K562 (cell line): ENCODE results near the gene ARSK. TPM values are rescaled to one million over a fixed set of nuclear protein-coding genes. Genes with fewer than 3 reads are reported as not detected.

Experiments
- CC2D1A ChIP-seq: fragments of 450-650 bp; IDR thresholded peaks from 2 replicates; pipeline ENCODE4 v1.6.1; 2017; ENCODE audit warnings: mild to moderate bottlenecking
- DMBX1 ChIP-seq: fragments of 250-450 bp; sonication (Bioruptor Pico); IDR thresholded peaks from 2 replicates; pipeline ENCODE4 v1.8.0; 2022; ENCODE audit warnings: inconsistent platforms, mild to moderate bottlenecking, moderate library complexity, borderline replicate concordance
- JUNB ChIP-seq: fragments of 450-650 bp; formaldehyde crosslinking; conservative IDR thresholded peaks from 2 replicates; pipeline ENCODE4 v1.4.0; 2020; ENCODE audit warnings: mild to moderate bottlenecking
- ZFP30 ChIP-seq: fragments of 250-450 bp; sonication (Bioruptor Pico); IDR thresholded peaks from 2 replicates; pipeline ENCODE4 v1.8.0; 2022; ENCODE audit warnings: moderate library complexity, mild to moderate bottlenecking, inconsistent platforms, borderline replicate concordance
- ZNF175 ChIP-seq: fragments of 200-800 bp; sonication (Bioruptor generic); IDR thresholded peaks from 2 replicates; pipeline ENCODE4 v1.6.1; 2016; ENCODE audit warnings: low read depth, mild to moderate bottlenecking, missing genetic modification characterization, missing compliant biosample characterization
- polyA plus RNA-seq, 8 experiments: library from polyadenylated mRNA; depleted of rRNA in 4 of 8; stranded (reverse) in 5 of 8; unstranded in 3 of 8; fragments of >200 nt; fragmentation: Nextera tagmentation in 2 of 8; fragmentation: Illumina TruSeq in 1 of 8; extraction: Ambion mirVana in 2 of 8; extraction: Trizol in 1 of 8; gene quantifications; 2 replicates each; pipeline versions ENCODE4 v1.2.1 to v1.2.3, GENCODE V29; 2011 to 2014; ENCODE audit warnings: inconsistent platforms in 1 of 8, missing spikeins in 1 of 8
- total RNA-seq, 7 experiments: library from RNA; depleted of rRNA in 6 of 7; stranded (reverse); fragments of >200 nt in 6 of 7; fragmentation: Illumina TruSeq in 2 of 7; extraction: Trizol in 2 of 7; gene quantifications; 2 replicates each; pipeline versions ENCODE4 v1.2.1 to v1.2.3, GENCODE V29; 2011 to 2021; ENCODE audit warnings: low replicate concordance in 1 of 7
- TF ChIP-seq, protein P1 (sequence below): fragments of 200-800 bp; sonication (Bioruptor generic); IDR thresholded peaks from 2 replicates; pipeline ENCODE4 v1.6.1; 2016; ENCODE audit warnings: missing genetic modification characterization, missing compliant biosample characterization
- TF ChIP-seq, protein P2 (sequence below): sonication (generic); formaldehyde crosslinking; IDR thresholded peaks from 2 replicates; pipeline ENCODE4 v1.8.1; 2022; ENCODE audit warnings: missing genetic modification reagents
- TF ChIP-seq, protein P3 (sequence below): fragments of 450-650 bp; IDR thresholded peaks from 2 replicates; pipeline ENCODE4 v1.6.1; 2016; ENCODE audit warnings: mild to moderate bottlenecking, moderate library complexity

Gene ARSK
- total and polyA plus RNA-seq, 9 of the 15 experiments (the other 6 are each of a cell fraction or from before 2014, with no cell fraction given), result 2.7 to 9.4 (median 7.1) TPM

DNA sequence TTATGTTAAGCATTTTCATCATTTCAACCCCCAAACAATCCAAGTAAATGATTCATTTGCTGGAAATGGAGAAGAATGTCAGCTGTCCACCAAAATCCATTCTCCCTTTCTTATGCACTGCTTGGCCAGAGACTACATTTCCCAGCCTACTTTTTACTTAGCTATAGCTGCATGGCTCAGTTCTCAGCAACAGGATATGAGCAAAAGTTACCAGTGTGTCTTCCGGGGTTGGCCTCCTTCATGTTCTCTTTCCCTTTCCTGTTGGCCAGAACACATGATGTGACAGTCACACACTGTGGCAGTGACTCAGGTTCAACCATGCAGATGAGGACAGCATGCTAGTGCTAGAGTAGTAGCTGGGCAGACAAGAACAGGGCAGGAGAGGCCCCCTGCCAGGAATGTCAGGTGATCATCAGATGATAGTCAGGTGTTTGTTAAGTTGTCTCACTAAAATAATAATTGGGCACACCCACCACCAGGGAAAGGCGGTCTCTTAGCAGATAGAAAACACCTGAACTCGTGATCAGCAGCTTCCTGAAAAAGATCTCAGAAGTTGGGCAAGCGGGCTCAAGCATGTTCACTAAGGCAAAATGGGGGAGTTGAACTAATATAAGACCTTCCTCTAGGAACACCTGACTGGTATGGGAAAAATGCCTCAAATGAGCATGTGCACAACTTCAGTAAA lies 77.2 kb downstream of the ARSK start (continued):
- TF ChIP-seq, protein P1, sequence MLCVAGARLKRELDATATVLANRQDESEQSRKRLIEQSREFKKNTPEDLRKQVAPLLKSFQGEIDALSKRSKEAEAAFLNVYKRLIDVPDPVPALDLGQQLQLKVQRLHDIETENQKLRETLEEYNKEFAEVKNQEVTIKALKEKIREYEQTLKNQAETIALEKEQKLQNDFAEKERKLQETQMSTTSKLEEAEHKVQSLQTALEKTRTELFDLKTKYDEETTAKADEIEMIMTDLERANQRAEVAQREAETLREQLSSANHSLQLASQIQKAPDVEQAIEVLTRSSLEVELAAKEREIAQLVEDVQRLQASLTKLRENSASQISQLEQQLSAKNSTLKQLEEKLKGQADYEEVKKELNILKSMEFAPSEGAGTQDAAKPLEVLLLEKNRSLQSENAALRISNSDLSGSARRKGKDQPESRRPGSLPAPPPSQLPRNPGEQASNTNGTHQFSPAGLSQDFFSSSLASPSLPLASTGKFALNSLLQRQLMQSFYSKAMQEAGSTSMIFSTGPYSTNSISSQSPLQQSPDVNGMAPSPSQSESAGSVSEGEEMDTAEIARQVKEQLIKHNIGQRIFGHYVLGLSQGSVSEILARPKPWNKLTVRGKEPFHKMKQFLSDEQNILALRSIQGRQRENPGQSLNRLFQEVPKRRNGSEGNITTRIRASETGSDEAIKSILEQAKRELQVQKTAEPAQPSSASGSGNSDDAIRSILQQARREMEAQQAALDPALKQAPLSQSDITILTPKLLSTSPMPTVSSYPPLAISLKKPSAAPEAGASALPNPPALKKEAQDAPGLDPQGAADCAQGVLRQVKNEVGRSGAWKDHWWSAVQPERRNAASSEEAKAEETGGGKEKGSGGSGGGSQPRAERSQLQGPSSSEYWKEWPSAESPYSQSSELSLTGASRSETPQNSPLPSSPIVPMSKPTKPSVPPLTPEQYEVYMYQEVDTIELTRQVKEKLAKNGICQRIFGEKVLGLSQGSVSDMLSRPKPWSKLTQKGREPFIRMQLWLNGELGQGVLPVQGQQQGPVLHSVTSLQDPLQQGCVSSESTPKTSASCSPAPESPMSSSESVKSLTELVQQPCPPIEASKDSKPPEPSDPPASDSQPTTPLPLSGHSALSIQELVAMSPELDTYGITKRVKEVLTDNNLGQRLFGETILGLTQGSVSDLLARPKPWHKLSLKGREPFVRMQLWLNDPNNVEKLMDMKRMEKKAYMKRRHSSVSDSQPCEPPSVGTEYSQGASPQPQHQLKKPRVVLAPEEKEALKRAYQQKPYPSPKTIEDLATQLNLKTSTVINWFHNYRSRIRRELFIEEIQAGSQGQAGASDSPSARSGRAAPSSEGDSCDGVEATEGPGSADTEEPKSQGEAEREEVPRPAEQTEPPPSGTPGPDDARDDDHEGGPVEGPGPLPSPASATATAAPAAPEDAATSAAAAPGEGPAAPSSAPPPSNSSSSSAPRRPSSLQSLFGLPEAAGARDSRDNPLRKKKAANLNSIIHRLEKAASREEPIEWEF (CRISPR knock-in tag), result 0 out of 2 replicates have a peak, but pooled peaks have one; percentile 27
- TF ChIP-seq, protein P2, sequence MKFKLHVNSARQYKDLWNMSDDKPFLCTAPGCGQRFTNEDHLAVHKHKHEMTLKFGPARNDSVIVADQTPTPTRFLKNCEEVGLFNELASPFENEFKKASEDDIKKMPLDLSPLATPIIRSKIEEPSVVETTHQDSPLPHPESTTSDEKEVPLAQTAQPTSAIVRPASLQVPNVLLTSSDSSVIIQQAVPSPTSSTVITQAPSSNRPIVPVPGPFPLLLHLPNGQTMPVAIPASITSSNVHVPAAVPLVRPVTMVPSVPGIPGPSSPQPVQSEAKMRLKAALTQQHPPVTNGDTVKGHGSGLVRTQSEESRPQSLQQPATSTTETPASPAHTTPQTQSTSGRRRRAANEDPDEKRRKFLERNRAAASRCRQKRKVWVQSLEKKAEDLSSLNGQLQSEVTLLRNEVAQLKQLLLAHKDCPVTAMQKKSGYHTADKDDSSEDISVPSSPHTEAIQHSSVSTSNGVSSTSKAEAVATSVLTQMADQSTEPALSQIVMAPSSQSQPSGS (CRISPR knock-in tag), result no peak
- TF ChIP-seq DMBX1, result no peak
- peak; percentile 47; the same call in 1 of the 2 replicates for TF ChIP-seq ZNF175 (CRISPR knock-in tag)
- no peak for TF ChIP-seq CC2D1A
- no peak for TF ChIP-seq JUNB (CRISPR knock-in tag)
- TF ChIP-seq ZFP30, result no peak
- TF ChIP-seq, protein P3, sequence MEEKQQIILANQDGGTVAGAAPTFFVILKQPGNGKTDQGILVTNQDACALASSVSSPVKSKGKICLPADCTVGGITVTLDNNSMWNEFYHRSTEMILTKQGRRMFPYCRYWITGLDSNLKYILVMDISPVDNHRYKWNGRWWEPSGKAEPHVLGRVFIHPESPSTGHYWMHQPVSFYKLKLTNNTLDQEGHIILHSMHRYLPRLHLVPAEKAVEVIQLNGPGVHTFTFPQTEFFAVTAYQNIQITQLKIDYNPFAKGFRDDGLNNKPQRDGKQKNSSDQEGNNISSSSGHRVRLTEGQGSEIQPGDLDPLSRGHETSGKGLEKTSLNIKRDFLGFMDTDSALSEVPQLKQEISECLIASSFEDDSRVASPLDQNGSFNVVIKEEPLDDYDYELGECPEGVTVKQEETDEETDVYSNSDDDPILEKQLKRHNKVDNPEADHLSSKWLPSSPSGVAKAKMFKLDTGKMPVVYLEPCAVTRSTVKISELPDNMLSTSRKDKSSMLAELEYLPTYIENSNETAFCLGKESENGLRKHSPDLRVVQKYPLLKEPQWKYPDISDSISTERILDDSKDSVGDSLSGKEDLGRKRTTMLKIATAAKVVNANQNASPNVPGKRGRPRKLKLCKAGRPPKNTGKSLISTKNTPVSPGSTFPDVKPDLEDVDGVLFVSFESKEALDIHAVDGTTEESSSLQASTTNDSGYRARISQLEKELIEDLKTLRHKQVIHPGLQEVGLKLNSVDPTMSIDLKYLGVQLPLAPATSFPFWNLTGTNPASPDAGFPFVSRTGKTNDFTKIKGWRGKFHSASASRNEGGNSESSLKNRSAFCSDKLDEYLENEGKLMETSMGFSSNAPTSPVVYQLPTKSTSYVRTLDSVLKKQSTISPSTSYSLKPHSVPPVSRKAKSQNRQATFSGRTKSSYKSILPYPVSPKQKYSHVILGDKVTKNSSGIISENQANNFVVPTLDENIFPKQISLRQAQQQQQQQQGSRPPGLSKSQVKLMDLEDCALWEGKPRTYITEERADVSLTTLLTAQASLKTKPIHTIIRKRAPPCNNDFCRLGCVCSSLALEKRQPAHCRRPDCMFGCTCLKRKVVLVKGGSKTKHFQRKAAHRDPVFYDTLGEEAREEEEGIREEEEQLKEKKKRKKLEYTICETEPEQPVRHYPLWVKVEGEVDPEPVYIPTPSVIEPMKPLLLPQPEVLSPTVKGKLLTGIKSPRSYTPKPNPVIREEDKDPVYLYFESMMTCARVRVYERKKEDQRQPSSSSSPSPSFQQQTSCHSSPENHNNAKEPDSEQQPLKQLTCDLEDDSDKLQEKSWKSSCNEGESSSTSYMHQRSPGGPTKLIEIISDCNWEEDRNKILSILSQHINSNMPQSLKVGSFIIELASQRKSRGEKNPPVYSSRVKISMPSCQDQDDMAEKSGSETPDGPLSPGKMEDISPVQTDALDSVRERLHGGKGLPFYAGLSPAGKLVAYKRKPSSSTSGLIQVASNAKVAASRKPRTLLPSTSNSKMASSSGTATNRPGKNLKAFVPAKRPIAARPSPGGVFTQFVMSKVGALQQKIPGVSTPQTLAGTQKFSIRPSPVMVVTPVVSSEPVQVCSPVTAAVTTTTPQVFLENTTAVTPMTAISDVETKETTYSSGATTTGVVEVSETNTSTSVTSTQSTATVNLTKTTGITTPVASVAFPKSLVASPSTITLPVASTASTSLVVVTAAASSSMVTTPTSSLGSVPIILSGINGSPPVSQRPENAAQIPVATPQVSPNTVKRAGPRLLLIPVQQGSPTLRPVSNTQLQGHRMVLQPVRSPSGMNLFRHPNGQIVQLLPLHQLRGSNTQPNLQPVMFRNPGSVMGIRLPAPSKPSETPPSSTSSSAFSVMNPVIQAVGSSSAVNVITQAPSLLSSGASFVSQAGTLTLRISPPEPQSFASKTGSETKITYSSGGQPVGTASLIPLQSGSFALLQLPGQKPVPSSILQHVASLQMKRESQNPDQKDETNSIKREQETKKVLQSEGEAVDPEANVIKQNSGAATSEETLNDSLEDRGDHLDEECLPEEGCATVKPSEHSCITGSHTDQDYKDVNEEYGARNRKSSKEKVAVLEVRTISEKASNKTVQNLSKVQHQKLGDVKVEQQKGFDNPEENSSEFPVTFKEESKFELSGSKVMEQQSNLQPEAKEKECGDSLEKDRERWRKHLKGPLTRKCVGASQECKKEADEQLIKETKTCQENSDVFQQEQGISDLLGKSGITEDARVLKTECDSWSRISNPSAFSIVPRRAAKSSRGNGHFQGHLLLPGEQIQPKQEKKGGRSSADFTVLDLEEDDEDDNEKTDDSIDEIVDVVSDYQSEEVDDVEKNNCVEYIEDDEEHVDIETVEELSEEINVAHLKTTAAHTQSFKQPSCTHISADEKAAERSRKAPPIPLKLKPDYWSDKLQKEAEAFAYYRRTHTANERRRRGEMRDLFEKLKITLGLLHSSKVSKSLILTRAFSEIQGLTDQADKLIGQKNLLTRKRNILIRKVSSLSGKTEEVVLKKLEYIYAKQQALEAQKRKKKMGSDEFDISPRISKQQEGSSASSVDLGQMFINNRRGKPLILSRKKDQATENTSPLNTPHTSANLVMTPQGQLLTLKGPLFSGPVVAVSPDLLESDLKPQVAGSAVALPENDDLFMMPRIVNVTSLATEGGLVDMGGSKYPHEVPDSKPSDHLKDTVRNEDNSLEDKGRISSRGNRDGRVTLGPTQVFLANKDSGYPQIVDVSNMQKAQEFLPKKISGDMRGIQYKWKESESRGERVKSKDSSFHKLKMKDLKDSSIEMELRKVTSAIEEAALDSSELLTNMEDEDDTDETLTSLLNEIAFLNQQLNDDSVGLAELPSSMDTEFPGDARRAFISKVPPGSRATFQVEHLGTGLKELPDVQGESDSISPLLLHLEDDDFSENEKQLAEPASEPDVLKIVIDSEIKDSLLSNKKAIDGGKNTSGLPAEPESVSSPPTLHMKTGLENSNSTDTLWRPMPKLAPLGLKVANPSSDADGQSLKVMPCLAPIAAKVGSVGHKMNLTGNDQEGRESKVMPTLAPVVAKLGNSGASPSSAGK, result peak; percentile 34; the same call in 1 of the 2 replicates
